ENCODE data around the gene TBX10. TPM values are rescaled to one million over a fixed set of nuclear protein-coding genes. Genes with fewer than 3 reads are reported as not detected.

The TBX10 gene
- total RNA-seq, 1 experiment from 2014 or later: not detected

- Mint-ChIP-seq H3K4me3 (ENCODE audit: low read depth, unreplicated experiment) (no peak overlapping the region), H3K36me3 (ENCODE audit: insufficient read depth, unreplicated experiment) (peaks cover 51% of the 10 kb centered on the region), H3K4me1 (ENCODE audit: low read depth, unreplicated experiment) (peaks cover 17% of the 10 kb centered on the region), H3K9me3 (ENCODE audit: low read depth, unreplicated experiment) (no peaks in the 10 kb centered on the region), H3K27me3 (ENCODE audit: unreplicated experiment) (no peaks in the 10 kb centered on the region), H3K27ac (ENCODE audit: unreplicated experiment) (no peak overlapping the region)
- no peak for TF ChIP-seq CTCF (IDR thresholded peaks at IDR 0.05; ENCODE audit: unreplicated experiment)
- intact Hi-C loops (cut with micrococcal nuclease; ENCODE audit: unreplicated experiment): no loop called here
- no peak for DNase-seq
- CTCF ChIA-PET: interaction anchor here (0.6 kb wide), 1 partner anchor 220 kb away, joined by 3 read pairs; no protein-coding TSS in a partner anchor
- BruUV-seq (replicated peaks): no TSS peak
These were observed 29.2 kb downstream of the TBX10 start for GRCh38 chr11:67610302-67610868.

DNA sequence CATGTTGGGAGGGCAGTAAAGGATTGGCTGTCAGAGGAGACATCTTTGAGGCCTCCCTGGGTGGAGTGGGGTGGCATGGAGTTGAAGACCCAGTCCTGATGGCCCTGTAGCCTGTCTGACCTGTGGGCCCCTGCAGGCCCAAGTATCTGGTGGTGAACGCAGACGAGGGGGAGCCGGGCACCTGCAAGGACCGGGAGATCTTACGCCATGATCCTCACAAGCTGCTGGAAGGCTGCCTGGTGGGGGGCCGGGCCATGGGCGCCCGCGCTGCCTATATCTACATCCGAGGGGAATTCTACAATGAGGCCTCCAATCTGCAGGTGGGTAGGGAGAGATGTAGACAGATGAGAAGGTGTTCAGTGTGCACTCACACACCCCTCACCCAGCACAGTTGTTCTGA, 30.2 kb downstream of the TBX10 start:
- peaks cover 13% of the 10 kb centered on the region for H3K4me1 Mint-ChIP-seq (ENCODE audit: low read depth, unreplicated experiment)
- DNase-seq: no peak
- CTCF ChIA-PET: no interaction called here
- H3K27me3 Mint-ChIP-seq (ENCODE audit: unreplicated experiment): no peaks in the 10 kb centered on the region
- no peaks in the 10 kb centered on the region for H3K9me3 Mint-ChIP-seq (ENCODE audit: low read depth, unreplicated experiment)
- no peak overlapping the region for H3K4me3 Mint-ChIP-seq (ENCODE audit: low read depth, unreplicated experiment)
- intact Hi-C loops (cut with micrococcal nuclease; ENCODE audit: unreplicated experiment): no loop called here
- BruUV-seq (replicated peaks): no TSS peak
- H3K36me3 Mint-ChIP-seq (ENCODE audit: insufficient read depth, unreplicated experiment): peaks cover 51% of the 10 kb centered on the region
- H3K27ac Mint-ChIP-seq (ENCODE audit: unreplicated experiment): no peak overlapping the region
- TF ChIP-seq CTCF (IDR thresholded peaks at IDR 0.05; ENCODE audit: unreplicated experiment): no peak

DNA sequence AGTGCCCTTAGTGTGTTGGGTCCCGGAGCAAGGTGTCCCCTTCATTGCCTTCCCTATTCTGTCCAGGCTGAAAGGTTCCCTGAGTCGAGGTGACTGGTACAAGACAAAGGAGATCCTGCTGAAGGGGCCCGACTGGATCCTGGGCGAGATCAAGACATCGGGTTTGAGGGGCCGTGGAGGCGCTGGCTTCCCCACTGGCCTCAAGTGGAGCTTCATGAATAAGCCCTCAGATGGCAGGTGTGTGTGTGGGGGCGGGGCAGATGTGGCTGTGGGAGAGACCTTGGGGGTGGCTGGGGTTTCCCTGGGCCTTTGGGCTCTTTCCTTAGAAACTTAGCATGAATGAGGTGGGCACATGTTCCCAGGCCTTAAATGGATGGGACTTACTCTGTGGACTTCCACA, 31.1 kb downstream of the TBX10 start:
- CTCF ChIA-PET: no interaction called here
- no peaks in the 10 kb centered on the region for H3K27me3 Mint-ChIP-seq (ENCODE audit: unreplicated experiment)

GRCh38 chr11:67607507-67607906, 32.1 kb downstream of the TBX10 start:
- intact Hi-C loops (cut with micrococcal nuclease; ENCODE audit: unreplicated experiment): no loop called here
- Mint-ChIP-seq H3K36me3 (ENCODE audit: insufficient read depth, unreplicated experiment) (peaks cover 43% of the 10 kb centered on the region), H3K27ac (ENCODE audit: unreplicated experiment) (peak overlapping the region; percentile 48), H3K27me3 (ENCODE audit: unreplicated experiment) (peaks cover 8% of the 10 kb centered on the region), H3K4me3 (ENCODE audit: low read depth, unreplicated experiment) (peak overlapping the region; percentile 86), H3K4me1 (ENCODE audit: low read depth, unreplicated experiment) (peaks cover 10% of the 10 kb centered on the region), H3K9me3 (ENCODE audit: low read depth, unreplicated experiment) (peaks cover 3% of the 10 kb centered on the region)
- BruUV-seq (replicated peaks): no TSS peak
- CTCF ChIA-PET: no interaction called here
- no peak for TF ChIP-seq CTCF (IDR thresholded peaks at IDR 0.05; ENCODE audit: unreplicated experiment)
- no peak for DNase-seq

More for the DNA sequence above, 31.1 kb downstream of the TBX10 start:
- H3K4me1 Mint-ChIP-seq (ENCODE audit: low read depth, unreplicated experiment): peaks cover 10% of the 10 kb centered on the region
- no peak for DNase-seq
- intact Hi-C loops (cut with micrococcal nuclease; ENCODE audit: unreplicated experiment): no loop called here
- no peaks in the 10 kb centered on the region for H3K9me3 Mint-ChIP-seq (ENCODE audit: low read depth, unreplicated experiment)
- BruUV-seq (replicated peaks): no TSS peak
- H3K36me3 Mint-ChIP-seq (ENCODE audit: insufficient read depth, unreplicated experiment): peaks cover 46% of the 10 kb centered on the region
- H3K27ac Mint-ChIP-seq (ENCODE audit: unreplicated experiment): no peak overlapping the region
- no peak overlapping the region for H3K4me3 Mint-ChIP-seq (ENCODE audit: low read depth, unreplicated experiment)
- no peak for TF ChIP-seq CTCF (IDR thresholded peaks at IDR 0.05; ENCODE audit: unreplicated experiment)
